Lower lobe of right lung (tissue), 2 donors: ENCODE measurements around the gene ZNF740. TPM values are rescaled to one million over a fixed set of nuclear protein-coding genes. Genes with fewer than 3 reads are reported as not detected.

Experiments used
- ATAC-seq, 2 donors: fragments of 200-7000 bp; cut with Tn5 transposase; one replicate each; pipeline ENCODE4 v1.9.1; 2020 to 2022; ENCODE audit warnings: mild to moderate bottlenecking in 2 of 2, moderate library complexity in 2 of 2
- DNase-seq: peaks from one replicate; pipeline ENCODE4 v3.0.0-alpha.2; 2020
- H3K27ac ChIP-seq: fragments of 200-600 bp; one replicate; pipeline ENCODE4 v1.8.0; 2022
- H3K27me3 ChIP-seq: fragments of 200-600 bp; one replicate; pipeline ENCODE4 v1.8.0; 2022; ENCODE audit warnings: low read depth
- H3K36me3 ChIP-seq: fragments of 200-600 bp; one replicate; pipeline ENCODE4 v1.8.0; 2022; ENCODE audit warnings: mild to moderate bottlenecking
- H3K4me1 ChIP-seq: fragments of 200-600 bp; one replicate; pipeline ENCODE4 v1.8.0; 2022
- H3K4me3 ChIP-seq: fragments of 200-600 bp; one replicate; pipeline ENCODE4 v1.8.0; 2022; ENCODE audit warnings: mild to moderate bottlenecking
- H3K9me3 ChIP-seq: fragments of 200-600 bp; one replicate; pipeline ENCODE4 v1.8.0; 2022
- CTCF ChIP-seq: fragments of 200-600 bp; IDR thresholded peaks from one replicate; pipeline ENCODE4 v1.8.0; 2022; ENCODE audit warnings: antibody characterized with exemption, mild to moderate bottlenecking
- intact Hi-C: fragments of 100-400 bp; cut with DNase I; formaldehyde crosslinking; loops from one replicate; pipeline ENCODE4 v1.11.0; 2022
- total RNA-seq: library from RNA; stranded (reverse); fragmentation: NEBNext Ultra II Directional; extraction: Animal tissue kit (Norgen Biotek cat#: 25700); gene quantifications from one replicate; pipeline ENCODE4 v1.2.1, GENCODE V29; 2021
- donor health status: DM: no; HTN: yes; CAD: no; lungs with severe emphysema.

The ZNF740 gene
- total RNA-seq, 1 donor from 2014 or later, result 49.5 TPM

- Histone ChIP-seq H3K27ac (no peak overlapping the region), H3K27me3 (no peaks in the 10 kb centered on the region), H3K9me3 (no peaks in the 10 kb centered on the region), H3K36me3 (no peaks in the 10 kb centered on the region), H3K4me3 (no peak overlapping the region), H3K4me1 (no peaks in the 10 kb centered on the region)
- intact Hi-C loops, result no loop called here
- ATAC-seq, result no peak
- TF ChIP-seq CTCF, result no peak
- DNase-seq, result no peak
Measured at GRCh38 chr12:53147181-53147580, 33.3 kb upstream of the ZNF740 start.

DNA sequence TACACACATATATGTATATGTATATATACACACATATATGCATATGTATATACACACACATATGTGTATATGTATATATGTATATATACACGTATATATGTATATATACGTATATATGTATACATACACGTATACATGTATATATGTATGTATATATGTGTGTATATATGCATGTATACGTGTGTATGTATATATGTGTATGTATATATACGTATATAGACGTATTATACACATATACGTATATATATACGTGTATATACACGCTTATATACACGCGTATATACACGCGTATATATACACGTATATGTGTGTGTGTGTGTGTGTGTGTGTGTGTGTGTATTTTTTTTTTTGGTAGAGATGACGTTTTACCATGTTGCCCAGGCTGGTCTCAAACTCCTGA lies 32.9 kb upstream of the ZNF740 start:
- no peaks in the 10 kb centered on the region for H3K9me3 ChIP-seq
- H3K27me3 ChIP-seq, result no peaks in the 10 kb centered on the region
- no peak overlapping the region for H3K27ac ChIP-seq
- TF ChIP-seq CTCF, result no peak
- H3K4me1 ChIP-seq, result no peaks in the 10 kb centered on the region
- intact Hi-C loops, result no loop called here
- no peaks in the 10 kb centered on the region for H3K36me3 ChIP-seq
- DNase-seq (no peak), ATAC-seq (no peak)
- no peak overlapping the region for H3K4me3 ChIP-seq

DNA sequence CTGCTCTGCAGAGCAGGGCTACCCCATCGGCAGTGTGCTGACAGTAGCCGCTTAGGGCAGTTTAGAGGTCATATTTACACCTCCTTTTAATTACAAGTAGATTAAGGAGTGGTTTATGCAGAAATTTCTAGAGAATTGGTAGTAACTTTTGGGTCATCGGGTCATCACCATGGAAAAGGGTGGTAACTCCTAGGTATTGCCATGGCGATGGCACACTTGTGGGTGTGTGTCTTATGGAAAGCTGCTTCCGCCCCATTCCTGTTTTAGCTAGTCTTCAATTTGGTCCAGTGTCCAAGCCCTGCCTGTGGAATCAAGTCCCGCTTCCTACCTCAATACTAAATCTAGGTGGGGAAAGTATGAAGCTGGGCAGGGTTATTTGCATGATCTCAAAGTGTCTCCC lies 29.5 kb upstream of the ZNF740 start:
- Histone ChIP-seq H3K4me1 (no peaks in the 10 kb centered on the region), H3K27ac (no peak overlapping the region), H3K36me3 (no peaks in the 10 kb centered on the region), H3K9me3 (no peaks in the 10 kb centered on the region), H3K4me3 (no peak overlapping the region), H3K27me3 (no peaks in the 10 kb centered on the region)
- TF ChIP-seq CTCF, result no peak
- DNase-seq (no peak), ATAC-seq (no peak)
- intact Hi-C loops, result no loop called here

GRCh38 chr12:53152390-53152789 lies 28.1 kb upstream of the ZNF740 start:
- H3K36me3 ChIP-seq, result no peaks in the 10 kb centered on the region
- intact Hi-C loops, result no loop called here
- no peaks in the 10 kb centered on the region for H3K4me1 ChIP-seq
- H3K27ac ChIP-seq, result no peak overlapping the region
- no peak overlapping the region for H3K4me3 ChIP-seq
- DNase-seq (no peak), ATAC-seq (no peak)
- H3K9me3 ChIP-seq, result no peaks in the 10 kb centered on the region
- no peaks in the 10 kb centered on the region for H3K27me3 ChIP-seq
- no peak for TF ChIP-seq CTCF

DNA sequence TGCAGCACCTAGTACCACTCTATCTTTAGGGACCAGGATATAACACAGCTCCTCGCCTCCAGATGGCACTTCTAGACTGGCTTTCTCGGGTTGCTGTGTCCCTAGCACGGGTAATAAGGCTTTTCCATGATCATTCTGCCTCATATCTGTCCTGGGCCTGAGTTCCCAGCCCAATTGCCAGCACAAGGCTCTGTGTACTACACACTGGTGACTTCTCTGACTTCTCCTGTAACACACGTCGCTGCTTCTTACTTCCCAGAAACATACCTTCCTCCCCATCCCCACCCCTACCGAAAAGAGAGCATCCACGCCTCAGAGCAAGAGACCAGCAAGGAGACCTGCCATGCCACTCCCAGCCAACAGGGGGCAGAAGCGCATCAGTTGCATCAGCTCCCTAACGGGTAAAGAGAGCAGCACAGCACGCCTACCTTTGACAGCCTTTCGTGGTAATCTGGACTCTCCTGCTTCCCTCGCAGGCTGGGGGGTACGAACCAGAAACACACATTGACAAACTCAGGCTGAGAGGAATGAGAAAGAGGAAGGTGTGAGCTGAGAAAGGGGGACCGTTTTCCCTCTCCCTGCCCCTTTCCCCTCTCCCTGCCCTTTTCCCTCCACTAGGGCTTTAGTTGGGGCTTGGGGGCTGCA lies 21.2 kb upstream of the ZNF740 start:
- intact Hi-C loops, result no loop called here
- DNase-seq, result peak; percentile 86
- H3K27me3 ChIP-seq, result no peaks in the 10 kb centered on the region
- no peaks in the 10 kb centered on the region for H3K4me1 ChIP-seq
- no peak overlapping the region for H3K27ac ChIP-seq
- no peaks in the 10 kb centered on the region for H3K36me3 ChIP-seq
- peak; percentile 91 to 92 for ATAC-seq
- no peaks in the 10 kb centered on the region for H3K9me3 ChIP-seq
- peak; percentile 95 for TF ChIP-seq CTCF
- H3K4me3 ChIP-seq, result no peak overlapping the region
